Endodermal cell (in vitro differentiated cells): ENCODE results near the gene SLC5A1. TPM values are rescaled to one million over a fixed set of nuclear protein-coding genes. Genes with fewer than 3 reads are reported as not detected.

Experiments
- DNase-seq: peaks from one replicate; pipeline ENCODE4 v3.0.0-alpha.2; 2017
- H3K27ac ChIP-seq: 2 replicates; pipeline ENCODE4 v1.5.1; 2013; ENCODE audit warnings: mild to moderate bottlenecking, low read depth, low read length, moderate library complexity
- H3K27me3 ChIP-seq: 2 replicates; pipeline ENCODE4 v1.6.1; 2013; ENCODE audit warnings: mild to moderate bottlenecking, low read length, moderate library complexity; ENCODE audit not compliant: insufficient read depth, control insufficient read depth, poor library complexity, severe bottlenecking
- H3K36me3 ChIP-seq: 2 replicates; pipeline ENCODE4 v1.7.0; 2013; ENCODE audit warnings: mild to moderate bottlenecking, low read length, moderate library complexity; ENCODE audit not compliant: control insufficient read depth, insufficient read depth
- H3K4me1 ChIP-seq: one replicate; pipeline ENCODE4 v1.7.0; 2013; ENCODE audit warnings: low read length; ENCODE audit not compliant: control insufficient read depth, insufficient read depth
- H3K4me3 ChIP-seq: 2 replicates; pipeline ENCODE4 v1.5.1; 2013; ENCODE audit warnings: mild to moderate bottlenecking, low read length, moderate library complexity
- H3K9ac ChIP-seq: 2 replicates; pipeline ENCODE4 v1.6.1; 2013; ENCODE audit warnings: mild to moderate bottlenecking, low read length, moderate library complexity; ENCODE audit not compliant: poor library complexity, severe bottlenecking; ENCODE audit errors: extremely low read depth
- H3K9me3 ChIP-seq: 2 replicates; pipeline ENCODE4 v1.6.1; 2013; ENCODE audit warnings: mild to moderate bottlenecking, low read length, moderate library complexity; ENCODE audit not compliant: control insufficient read depth
- H3K27ac Mint-ChIP-seq: 2 replicates; pipeline ENCODE4 v1.8.0; 2020; ENCODE audit warnings: mixed read lengths
- H3K27me3 Mint-ChIP-seq: 2 replicates; pipeline ENCODE4 v1.8.0; 2021; ENCODE audit warnings: mild to moderate bottlenecking, mixed read lengths; ENCODE audit not compliant: insufficient read depth
- H3K36me3 Mint-ChIP-seq: 2 replicates; pipeline ENCODE4 v1.8.0; 2020; ENCODE audit warnings: low read depth, mixed read lengths
- H3K4me1 Mint-ChIP-seq: 2 replicates; pipeline ENCODE4 v1.8.0; 2020; ENCODE audit warnings: mixed read lengths
- H3K4me3 Mint-ChIP-seq: 2 replicates; pipeline ENCODE4 v1.8.0; 2020; ENCODE audit warnings: mild to moderate bottlenecking, moderate library complexity, mixed read lengths
- H3K9me3 Mint-ChIP-seq: 2 replicates; pipeline ENCODE4 v1.8.0; 2020; ENCODE audit warnings: mild to moderate bottlenecking, mixed read lengths
- WGBS, 2 experiments: methylation state at CpG; one replicate each; pipeline versions ENCODE4 v1.1.5 to v1.1.7; 2013; ENCODE audit warnings: missing lambda C conversion rate in 2 of 2, mixed read lengths in 1 of 2; ENCODE audit not compliant: insufficient coverage in 1 of 2, insufficient read length in 1 of 2; 5-methylcytosine and 5-hydroxymethylcytosine counted together
- total RNA-seq, 2 donors: library from RNA; stranded (reverse); fragmentation: NEBNext Ultra II Directional in 1 of 2; extraction: Animal tissue kit (Norgen Biotek cat#: 25700) in 1 of 2; gene quantifications; 2 replicates in 1 of 2; 3 replicates in 1 of 2; pipeline ENCODE4 v1.2.1, GENCODE V29; 2021
- TF ChIP-seq, protein P1 (sequence below): fragments of 200-600 bp; sonication (generic); conservative IDR thresholded peaks from 2 replicates; pipeline ENCODE4 v1.5.0; 2021; ENCODE audit warnings: antibody characterized with exemption, mild to moderate bottlenecking

Gene SLC5A1
- total RNA-seq, 2 donors from 2014 or later: not detected

DNA sequence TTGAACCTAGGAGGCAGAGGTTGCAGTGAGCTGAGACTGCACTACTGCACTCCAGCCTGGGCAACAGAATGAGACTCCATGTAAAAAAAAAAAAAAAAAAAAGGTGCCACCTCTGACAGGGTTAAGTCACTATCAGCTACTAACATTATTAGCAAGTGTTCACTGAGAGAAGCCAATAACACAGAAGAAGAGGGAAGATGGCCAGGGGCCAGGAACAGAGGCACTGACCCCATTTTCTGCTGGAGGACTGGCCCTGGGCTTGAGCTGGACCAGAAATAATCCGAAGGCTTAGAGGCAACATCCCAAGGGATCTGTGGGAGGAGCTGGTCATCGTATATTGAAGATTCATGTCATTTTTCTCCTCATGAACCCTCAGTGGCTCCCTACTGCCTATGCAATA lies 5.0 kb downstream of the SLC5A1 start:
- Mint-ChIP-seq H3K4me1 (peaks cover 25% of the 10 kb centered on the region), H3K9me3 (no peaks in the 10 kb centered on the region), H3K4me3 (no peak overlapping the region), H3K27ac (no peak overlapping the region), H3K27me3 (peaks cover 35% of the 10 kb centered on the region), H3K36me3 (no peaks in the 10 kb centered on the region)
- no peaks in the 10 kb centered on the region for H3K36me3 ChIP-seq
- TF ChIP-seq, protein P1, sequence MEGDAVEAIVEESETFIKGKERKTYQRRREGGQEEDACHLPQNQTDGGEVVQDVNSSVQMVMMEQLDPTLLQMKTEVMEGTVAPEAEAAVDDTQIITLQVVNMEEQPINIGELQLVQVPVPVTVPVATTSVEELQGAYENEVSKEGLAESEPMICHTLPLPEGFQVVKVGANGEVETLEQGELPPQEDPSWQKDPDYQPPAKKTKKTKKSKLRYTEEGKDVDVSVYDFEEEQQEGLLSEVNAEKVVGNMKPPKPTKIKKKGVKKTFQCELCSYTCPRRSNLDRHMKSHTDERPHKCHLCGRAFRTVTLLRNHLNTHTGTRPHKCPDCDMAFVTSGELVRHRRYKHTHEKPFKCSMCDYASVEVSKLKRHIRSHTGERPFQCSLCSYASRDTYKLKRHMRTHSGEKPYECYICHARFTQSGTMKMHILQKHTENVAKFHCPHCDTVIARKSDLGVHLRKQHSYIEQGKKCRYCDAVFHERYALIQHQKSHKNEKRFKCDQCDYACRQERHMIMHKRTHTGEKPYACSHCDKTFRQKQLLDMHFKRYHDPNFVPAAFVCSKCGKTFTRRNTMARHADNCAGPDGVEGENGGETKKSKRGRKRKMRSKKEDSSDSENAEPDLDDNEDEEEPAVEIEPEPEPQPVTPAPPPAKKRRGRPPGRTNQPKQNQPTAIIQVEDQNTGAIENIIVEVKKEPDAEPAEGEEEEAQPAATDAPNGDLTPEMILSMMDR: no peak
- H3K4me3 ChIP-seq: no peak overlapping the region
- DNase-seq: no peak
- H3K27me3 ChIP-seq: peaks cover 26% of the 10 kb centered on the region
- no peaks in the 10 kb centered on the region for H3K9me3 ChIP-seq
- no peak overlapping the region for H3K9ac ChIP-seq
- 89 to 93% methylated on average over 2 of the region's 2 CpGs for WGBS, 2 experiments
- H3K27ac ChIP-seq: no peak overlapping the region
- peaks cover 3% of the 10 kb centered on the region for H3K4me1 ChIP-seq

DNA sequence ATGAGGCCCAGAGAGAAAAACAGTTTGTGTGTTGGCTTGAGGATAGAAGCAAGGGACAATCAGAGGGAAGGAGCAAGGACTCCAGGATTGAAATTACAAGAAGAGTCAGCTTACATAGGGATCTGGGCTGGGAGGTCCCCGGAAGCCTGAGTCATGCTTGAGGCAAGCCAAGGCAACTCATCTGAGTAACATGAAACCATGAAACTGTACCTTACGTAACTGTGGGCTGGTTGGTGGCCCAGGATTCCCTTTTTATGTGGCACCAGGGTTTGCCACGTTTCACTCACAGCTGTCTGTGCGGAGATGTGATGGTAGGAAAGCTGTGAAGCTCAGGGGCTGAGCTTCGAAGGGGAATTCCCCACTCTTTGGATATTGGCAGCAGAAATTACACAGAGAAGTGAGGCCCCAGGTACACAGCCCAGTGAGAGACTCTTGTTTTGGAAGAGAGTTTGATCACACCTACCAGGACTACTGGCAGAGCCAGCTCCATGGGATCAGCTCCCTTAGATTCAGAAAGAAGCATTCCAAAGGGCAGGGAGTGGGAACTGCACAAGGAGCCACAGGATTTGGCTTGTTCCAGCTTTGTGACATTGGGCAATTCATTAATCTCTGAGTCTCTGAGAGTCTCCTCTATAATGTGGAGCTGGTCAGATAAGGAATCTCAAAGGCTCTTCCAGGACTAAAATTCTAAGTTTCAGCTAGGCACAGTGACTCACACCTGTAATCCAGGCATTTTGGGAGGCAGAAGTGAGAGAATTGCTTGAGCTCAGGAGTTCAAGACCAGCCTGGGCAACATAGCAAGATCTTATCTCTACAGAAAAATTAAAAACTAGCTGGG lies 7.8 kb downstream of the SLC5A1 start:
- DNase-seq: no peak
- H3K9me3 ChIP-seq: no peaks in the 10 kb centered on the region
- peaks cover 49% of the 10 kb centered on the region for H3K27me3 ChIP-seq
- Mint-ChIP-seq H3K4me1 (peaks cover 25% of the 10 kb centered on the region), H3K4me3 (no peak overlapping the region), H3K36me3 (no peaks in the 10 kb centered on the region), H3K27ac (no peak overlapping the region), H3K9me3 (no peaks in the 10 kb centered on the region), H3K27me3 (peaks cover 45% of the 10 kb centered on the region)
- no peaks in the 10 kb centered on the region for H3K36me3 ChIP-seq
- TF ChIP-seq, protein P1: no peak
- no peak overlapping the region for H3K27ac ChIP-seq
- no peak overlapping the region for H3K4me3 ChIP-seq
- H3K4me1 ChIP-seq: peaks cover 3% of the 10 kb centered on the region
- no peak overlapping the region for H3K9ac ChIP-seq
- whole genome bisulfite sequencing, 2 experiments: 59 to 73% methylated on average over 4 to 5 of the region's 5 CpGs

DNA sequence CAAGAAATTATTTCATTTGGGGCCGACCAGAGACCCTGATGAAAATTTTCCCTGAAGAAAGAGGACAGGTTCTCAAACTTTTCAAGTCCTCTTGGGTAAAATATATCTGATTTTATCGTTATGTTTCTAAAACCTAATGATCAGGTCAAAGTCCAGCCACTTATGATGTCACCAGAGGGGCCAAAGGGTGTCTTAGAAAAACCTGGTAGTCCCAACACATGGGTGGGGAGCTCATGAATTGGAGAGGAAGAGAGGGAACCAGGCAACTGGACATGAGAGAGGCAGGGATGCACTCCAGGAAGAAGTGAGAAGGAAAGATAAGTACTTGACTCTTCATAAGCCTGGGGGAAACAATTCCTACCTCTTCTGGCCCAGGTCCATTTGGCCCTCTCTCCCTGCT lies 9.2 kb downstream of the SLC5A1 start:
- Mint-ChIP-seq H3K4me1 (peaks cover 25% of the 10 kb centered on the region), H3K9me3 (no peaks in the 10 kb centered on the region)

More for the DNA sequence above, 9.2 kb downstream of the SLC5A1 start:
- Histone ChIP-seq H3K4me3 (no peak overlapping the region), H3K36me3 (no peaks in the 10 kb centered on the region), H3K9me3 (no peaks in the 10 kb centered on the region), H3K27me3 (peaks cover 55% of the 10 kb centered on the region), H3K27ac (no peak overlapping the region), H3K4me1 (peaks cover 3% of the 10 kb centered on the region), H3K9ac (no peak overlapping the region)
- DNase-seq: no peak
- H3K27me3 Mint-ChIP-seq: peaks cover 48% of the 10 kb centered on the region
- H3K27ac Mint-ChIP-seq: no peak overlapping the region
- H3K4me3 Mint-ChIP-seq: no peak overlapping the region
- TF ChIP-seq, protein P1: no peak
- no peaks in the 10 kb centered on the region for H3K36me3 Mint-ChIP-seq
- WGBS, 2 experiments: 92 to 97% methylated on average over 2 of the region's 2 CpGs
